Mesodermal cell (in vitro differentiated cells): ENCODE data around the gene THSD7A.

Source experiments
- H3K27ac ChIP-seq: 2 replicates; pipeline ENCODE4 v1.7.0; 2013; ENCODE audit warnings: mild to moderate bottlenecking, low read depth, low read length, moderate library complexity; ENCODE audit not compliant: severe bottlenecking
- H3K36me3 ChIP-seq: 2 replicates; pipeline ENCODE4 v1.7.1; 2013; ENCODE audit warnings: mild to moderate bottlenecking, low read length, moderate library complexity; ENCODE audit not compliant: control insufficient read depth, insufficient read depth
- H3K4me1 ChIP-seq: one replicate; pipeline ENCODE4 v1.7.1; 2013; ENCODE audit warnings: mild to moderate bottlenecking, low read length; ENCODE audit not compliant: insufficient read depth, control insufficient read depth, poor library complexity, severe bottlenecking
- H3K4me3 ChIP-seq: 2 replicates; pipeline ENCODE4 v1.7.0; 2013; ENCODE audit warnings: low read length, control low read depth, mild to moderate bottlenecking; ENCODE audit not compliant: insufficient read depth, poor library complexity, severe bottlenecking; ENCODE audit errors: extremely low read depth
- H3K9me3 ChIP-seq: 2 replicates; pipeline ENCODE4 v1.7.1; 2013; ENCODE audit warnings: mild to moderate bottlenecking, low read length, moderate library complexity; ENCODE audit not compliant: control insufficient read depth
- WGBS, 2 experiments: methylation state at CpG; one replicate each; pipeline ENCODE4 v1.1.5; 2013; ENCODE audit warnings: missing lambda C conversion rate in 2 of 2; ENCODE audit not compliant: insufficient coverage in 2 of 2; 5-methylcytosine and 5-hydroxymethylcytosine counted together

Gene THSD7A

GRCh38 chr7:11466517-11467105 is 365.4 kb downstream of the THSD7A start:
- 80 to 97% methylated on average over 7 to 9 of the region's 10 CpGs for WGBS, 2 experiments

GRCh38 chr7:11464624-11465023 is 367.4 kb downstream of the THSD7A start:
- Histone ChIP-seq H3K4me1 (no peaks in the 10 kb centered on the region), H3K36me3 (no peaks in the 10 kb centered on the region), H3K27ac (no peak overlapping the region), H3K9me3 (no peaks in the 10 kb centered on the region), H3K4me3 (no peak overlapping the region)
- 100% methylated on average over 1 of the region's 3 CpGs; no CpG with 5 or more reads in 1 of the 2 experiments for WGBS, 2 experiments

More at GRCh38 chr7:11466517-11467105, 365.4 kb downstream of the THSD7A start:
- Histone ChIP-seq H3K36me3 (no peaks in the 10 kb centered on the region), H3K9me3 (no peaks in the 10 kb centered on the region), H3K4me3 (no peak overlapping the region), H3K4me1 (no peaks in the 10 kb centered on the region), H3K27ac (no peak overlapping the region)

DNA sequence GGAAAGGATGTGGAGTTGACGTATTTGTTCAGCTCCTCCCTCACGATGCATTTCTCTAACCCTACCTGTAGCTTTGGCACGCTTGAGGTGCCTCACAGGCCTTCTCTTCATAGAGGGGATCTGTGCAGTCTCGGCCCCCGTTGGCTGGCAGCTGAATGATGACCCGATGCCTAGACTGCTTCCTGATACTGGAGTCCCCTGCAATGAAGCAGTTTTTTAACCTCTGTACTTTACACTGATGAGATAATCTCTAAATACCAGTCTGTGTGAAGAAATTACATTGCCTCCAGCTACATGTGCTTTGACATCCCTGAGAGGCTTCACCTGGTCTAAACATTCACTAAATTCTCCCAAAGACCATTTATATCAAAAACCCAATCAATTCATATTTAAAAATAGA is 370.1 kb downstream of the THSD7A start:
- no peaks in the 10 kb centered on the region for H3K36me3 ChIP-seq
- peaks cover 9% of the 10 kb centered on the region for H3K4me1 ChIP-seq
- H3K4me3 ChIP-seq = no peak overlapping the region
- H3K27ac ChIP-seq = no peak overlapping the region
- no peaks in the 10 kb centered on the region for H3K9me3 ChIP-seq
- WGBS, 2 experiments = 86 to 94% methylated on average over 3 to 6 of the region's 6 CpGs

DNA sequence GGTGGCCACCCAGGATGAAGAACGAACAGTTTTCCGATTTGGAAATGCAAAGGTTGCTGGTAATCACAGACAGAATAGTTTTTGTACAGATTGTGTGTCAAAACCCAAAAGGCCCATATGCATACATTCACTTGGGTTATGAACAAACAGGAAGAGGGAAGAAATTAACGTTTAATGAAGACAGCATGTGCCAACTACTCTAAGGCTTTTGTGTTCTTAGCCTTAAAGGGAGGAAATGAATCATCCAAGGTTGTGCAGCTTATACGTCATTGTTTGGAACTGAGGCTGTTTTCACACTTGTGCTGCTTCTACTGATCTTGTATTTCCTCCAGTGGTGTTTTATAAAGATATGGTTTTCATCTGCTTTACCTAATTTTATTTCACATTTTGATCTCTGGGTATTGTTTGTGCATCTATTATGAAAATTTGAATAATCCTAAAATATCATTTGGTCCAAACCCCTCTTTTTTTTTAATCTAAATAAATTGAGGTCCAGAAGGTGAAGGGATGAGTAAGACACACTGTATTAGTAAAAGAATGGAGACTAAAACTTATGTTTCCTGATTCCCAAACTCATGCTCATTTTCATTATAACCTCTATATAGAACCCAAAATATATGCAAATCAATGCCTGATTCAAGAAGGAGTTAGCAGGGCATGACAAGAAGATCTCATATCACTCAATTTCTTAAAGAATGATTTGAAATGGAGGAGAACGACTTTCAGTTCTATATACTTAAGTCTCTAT is 373.1 kb downstream of the THSD7A start:
- 20 to 79% methylated on average over 1 to 3 of the region's 5 CpGs for WGBS, 2 experiments
- no peaks in the 10 kb centered on the region for H3K36me3 ChIP-seq
- peak overlapping the region; percentile 30 for H3K27ac ChIP-seq
- H3K9me3 ChIP-seq = no peaks in the 10 kb centered on the region
- peaks cover 9% of the 10 kb centered on the region for H3K4me1 ChIP-seq
- H3K4me3 ChIP-seq = no peak overlapping the region

GRCh38 chr7:11457419-11457818 is 374.6 kb downstream of the THSD7A start:
- peaks cover 9% of the 10 kb centered on the region for H3K4me1 ChIP-seq
- H3K36me3 ChIP-seq = no peaks in the 10 kb centered on the region
- no peak overlapping the region for H3K4me3 ChIP-seq
- no peak overlapping the region for H3K27ac ChIP-seq
- WGBS, 2 experiments = 91 to 95% methylated on average over 2 to 3 of the region's 3 CpGs
- no peaks in the 10 kb centered on the region for H3K9me3 ChIP-seq

DNA sequence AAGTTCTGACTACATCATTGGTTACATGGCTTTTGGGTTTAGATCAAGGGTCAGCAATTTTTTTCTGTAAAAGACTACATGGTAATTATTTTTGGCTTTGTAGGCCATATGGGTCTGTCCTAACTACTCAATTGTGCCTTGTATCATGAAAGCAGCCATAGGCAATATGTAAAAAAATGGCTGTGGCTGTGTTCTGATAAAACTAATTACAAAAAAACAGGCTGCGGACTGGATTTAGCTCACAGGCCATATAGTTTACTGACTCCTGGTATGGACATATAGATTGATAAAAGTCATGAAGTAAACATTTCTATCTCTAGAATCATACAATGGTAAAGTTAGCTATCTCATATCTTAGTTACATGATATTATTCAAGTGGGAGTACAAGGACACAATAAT is 375.4 kb downstream of the THSD7A start:
- no peak overlapping the region for H3K27ac ChIP-seq
- no peak overlapping the region for H3K4me3 ChIP-seq
- H3K9me3 ChIP-seq = no peaks in the 10 kb centered on the region
- no CpG with 5 or more reads among the region's 1 CpG for WGBS, 2 experiments
- peaks cover 9% of the 10 kb centered on the region for H3K4me1 ChIP-seq
- H3K36me3 ChIP-seq = no peaks in the 10 kb centered on the region

DNA sequence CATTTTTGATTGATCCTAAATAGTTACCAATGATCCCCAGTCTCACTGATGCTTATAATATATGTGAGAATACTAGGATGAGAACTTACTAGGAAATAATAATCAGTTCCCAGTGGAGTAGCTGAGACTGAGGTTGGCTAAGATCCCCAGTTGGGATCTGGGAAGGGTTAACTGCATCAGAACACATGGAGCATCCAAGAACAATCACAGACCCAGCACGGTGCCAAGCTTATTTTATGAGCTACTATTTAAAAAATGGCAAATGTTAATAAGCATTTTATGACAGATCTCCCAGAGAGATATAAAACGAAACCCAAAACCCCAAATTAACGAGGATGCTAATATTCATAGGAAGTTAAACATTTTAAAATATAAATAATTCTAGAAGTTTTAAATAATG is 379.5 kb downstream of the THSD7A start:
- no CpG with 5 or more reads among the region's 3 CpGs for WGBS, 2 experiments
- Histone ChIP-seq H3K36me3 (no peaks in the 10 kb centered on the region), H3K9me3 (no peaks in the 10 kb centered on the region), H3K4me1 (peaks cover under 1% of the 10 kb centered on the region), H3K27ac (no peak overlapping the region), H3K4me3 (no peak overlapping the region)

DNA sequence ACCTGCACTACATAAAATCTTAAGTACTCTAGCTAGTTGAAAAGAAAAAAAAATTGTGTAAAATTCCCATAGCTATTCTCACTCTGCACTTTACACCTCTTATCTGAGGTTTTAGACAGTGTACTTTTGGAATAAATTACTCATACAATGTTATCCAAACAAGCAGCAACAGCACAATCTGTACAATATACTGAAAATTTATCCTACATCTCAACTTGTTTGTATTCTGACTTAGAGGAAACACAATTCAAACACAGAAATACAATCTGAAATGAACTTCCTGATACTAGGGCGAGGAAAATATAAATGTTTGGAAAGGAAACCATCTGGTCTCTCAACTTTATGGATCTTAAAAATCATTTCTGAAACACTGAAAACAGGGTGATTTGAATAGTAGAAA is 381.7 kb downstream of the THSD7A start:
- no peak overlapping the region for H3K27ac ChIP-seq
- no peaks in the 10 kb centered on the region for H3K9me3 ChIP-seq
- no CpG with 5 or more reads among the region's 1 CpG for WGBS, 2 experiments
- H3K4me1 ChIP-seq = no peaks in the 10 kb centered on the region
- no peak overlapping the region for H3K4me3 ChIP-seq
- no peaks in the 10 kb centered on the region for H3K36me3 ChIP-seq

DNA sequence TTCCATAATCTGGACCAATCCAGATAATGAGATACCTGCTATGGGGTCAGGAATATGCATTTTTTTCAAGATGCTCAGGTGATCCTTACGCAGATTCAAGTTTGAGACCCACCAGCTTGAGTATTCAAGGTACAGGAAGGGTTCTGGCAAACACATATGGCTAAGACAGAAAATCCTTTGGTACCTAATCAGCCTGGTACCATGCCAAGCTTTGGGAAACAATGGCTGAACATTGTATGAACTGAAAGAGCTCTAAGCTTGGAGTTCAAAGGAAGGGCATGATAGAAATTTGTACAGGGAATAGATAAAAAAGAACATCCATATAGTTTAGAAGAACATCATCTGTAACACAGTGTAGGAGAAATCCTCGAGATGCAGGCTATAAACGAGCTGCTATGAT is 382.7 kb downstream of the THSD7A start:
- no peak overlapping the region for H3K27ac ChIP-seq
- WGBS, 2 experiments = 89 to 100% methylated on average over 1 to 3 of the region's 3 CpGs
- no peaks in the 10 kb centered on the region for H3K9me3 ChIP-seq
- H3K36me3 ChIP-seq = no peaks in the 10 kb centered on the region
- no peak overlapping the region for H3K4me3 ChIP-seq
- no peaks in the 10 kb centered on the region for H3K4me1 ChIP-seq

- H3K27ac ChIP-seq = no peak overlapping the region
- no peaks in the 10 kb centered on the region for H3K36me3 ChIP-seq
- no peaks in the 10 kb centered on the region for H3K4me1 ChIP-seq
- no peak overlapping the region for H3K4me3 ChIP-seq
- H3K9me3 ChIP-seq = no peaks in the 10 kb centered on the region
- 78 to 85% methylated on average over 4 of the region's 4 CpGs for WGBS, 2 experiments
These were observed 383.7 kb downstream of the THSD7A start for GRCh38 chr7:11448323-11448722.

DNA sequence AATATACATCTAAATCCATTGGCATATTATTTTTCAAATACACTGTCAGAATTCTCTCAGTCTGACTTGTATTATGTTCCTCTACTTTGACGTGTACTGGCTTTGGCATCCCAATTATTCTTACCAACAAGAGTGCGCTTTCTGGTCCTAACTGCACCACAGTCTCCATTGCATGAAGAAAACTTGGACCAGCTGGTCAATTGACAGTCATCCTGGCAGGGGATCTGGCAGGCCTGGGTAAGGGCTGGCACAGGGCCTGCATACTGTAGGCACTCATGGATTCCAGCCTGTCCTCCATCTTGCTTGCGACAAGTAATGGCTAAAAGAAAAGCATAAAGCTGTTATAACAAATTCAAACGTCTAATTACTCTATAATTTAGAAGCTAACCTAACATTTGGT is 384.9 kb downstream of the THSD7A start:
- Histone ChIP-seq H3K4me3 (no peak overlapping the region), H3K27ac (no peak overlapping the region), H3K9me3 (no peaks in the 10 kb centered on the region), H3K36me3 (no peaks in the 10 kb centered on the region), H3K4me1 (no peaks in the 10 kb centered on the region)
- WGBS, 2 experiments = 95 to 100% methylated on average over 2 of the region's 4 CpGs
